Measurements from ENCODE around the gene MMS19. TPM values are rescaled to one million over a fixed set of nuclear protein-coding genes. Genes with fewer than 3 reads are reported as not detected.
A peak's percentile ranks its signal among the peaks of the same experiment; 100 is the strongest.

The MMS19 gene
- total RNA-seq, 1 donor from 2014 or later, result 37.7 TPM

DNA sequence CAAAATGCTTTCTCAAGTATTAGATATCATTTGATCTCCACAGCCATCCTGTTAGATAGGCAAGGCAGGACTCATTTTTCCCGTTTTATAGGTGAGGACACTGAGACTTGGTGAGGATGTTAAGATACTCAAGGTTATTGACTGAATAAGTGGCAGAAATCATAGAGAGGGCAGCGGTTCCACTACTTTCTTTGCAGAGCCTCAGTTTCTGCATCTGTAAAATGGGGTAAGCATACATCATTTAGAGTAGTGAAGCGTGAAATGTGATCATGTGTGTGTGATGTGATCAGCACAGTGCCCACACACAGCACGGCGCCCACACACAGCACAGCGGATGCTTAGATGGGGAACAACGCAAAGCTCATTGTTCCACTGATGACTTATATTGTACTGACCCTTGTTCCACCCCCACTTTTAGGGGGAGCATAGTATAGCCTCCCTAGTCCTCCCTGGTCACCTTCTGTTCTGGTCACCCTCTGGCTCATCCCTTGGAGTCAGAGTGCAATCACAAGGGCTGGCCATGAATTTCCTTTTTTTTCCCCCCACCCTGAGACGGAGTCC, 11.0 kb upstream of the MMS19 start:
- intact Hi-C loops (cut with DNase I), result no loop called here
- ATAC-seq (no peak), DNase-seq (ENCODE audit: missing footprints) (no peak)

DNA sequence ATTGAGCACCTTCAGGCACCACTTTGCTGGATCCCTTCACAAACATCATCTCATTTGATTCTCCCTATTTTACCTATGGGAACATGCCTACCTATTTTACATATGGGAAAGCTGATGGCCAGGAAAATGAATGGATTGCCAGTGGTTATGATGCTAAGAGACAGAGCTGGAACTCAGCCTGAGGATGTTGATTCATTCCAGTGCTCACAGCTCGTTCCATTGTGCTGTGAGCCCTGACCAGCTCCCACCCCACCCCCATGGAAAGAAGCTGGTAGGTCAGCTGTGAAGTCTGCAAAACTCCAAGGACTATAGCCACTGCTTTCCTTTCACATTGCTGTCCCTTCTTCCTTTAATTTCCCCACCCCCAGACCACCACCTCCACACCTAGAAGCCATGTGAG, 10.1 kb upstream of the MMS19 start:
- intact Hi-C loops (cut with DNase I), result no loop called here
- DNase-seq (ENCODE audit: missing footprints) (no peak), ATAC-seq (no peak)

DNA sequence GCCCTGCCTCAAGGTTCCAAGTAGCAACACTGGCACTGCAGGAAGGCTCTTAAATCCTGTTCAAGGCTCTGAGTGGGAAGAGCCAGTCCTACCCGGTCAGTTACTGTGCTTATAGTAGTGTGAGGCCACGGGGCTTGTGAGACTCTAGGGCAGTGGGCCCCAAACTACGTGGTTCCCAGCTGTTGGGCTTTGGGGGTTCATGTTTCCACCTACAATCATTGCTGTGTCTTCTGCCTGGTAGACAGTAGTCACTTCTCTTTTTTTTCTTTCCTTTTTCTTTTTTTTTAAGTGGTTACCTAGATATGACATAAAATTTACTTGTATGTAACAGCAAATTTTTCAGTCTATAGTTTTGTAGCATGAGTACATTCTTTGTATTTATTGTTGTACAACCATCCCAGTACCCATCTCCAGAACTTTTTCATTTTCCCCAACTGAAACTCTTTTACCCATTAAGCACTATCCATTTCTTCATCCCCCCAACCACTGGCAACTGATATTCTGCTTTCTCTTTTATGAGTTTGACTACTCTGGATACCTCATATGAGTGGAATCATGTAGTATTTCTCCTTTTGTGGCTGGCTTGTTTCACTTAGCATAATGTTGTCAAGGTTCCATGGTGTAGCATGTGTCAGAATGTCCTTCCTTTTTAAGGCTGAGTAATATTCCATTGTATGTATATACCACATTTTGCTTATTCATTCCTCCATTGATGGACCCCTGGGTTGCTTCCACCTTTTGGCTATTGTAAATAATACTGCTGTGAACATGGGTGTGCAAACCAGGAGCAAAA, 8.2 kb upstream of the MMS19 start:
- intact Hi-C loops (cut with DNase I), result no loop called here
- DNase-seq (ENCODE audit: missing footprints), result no peak
- ATAC-seq, result no peak

DNA sequence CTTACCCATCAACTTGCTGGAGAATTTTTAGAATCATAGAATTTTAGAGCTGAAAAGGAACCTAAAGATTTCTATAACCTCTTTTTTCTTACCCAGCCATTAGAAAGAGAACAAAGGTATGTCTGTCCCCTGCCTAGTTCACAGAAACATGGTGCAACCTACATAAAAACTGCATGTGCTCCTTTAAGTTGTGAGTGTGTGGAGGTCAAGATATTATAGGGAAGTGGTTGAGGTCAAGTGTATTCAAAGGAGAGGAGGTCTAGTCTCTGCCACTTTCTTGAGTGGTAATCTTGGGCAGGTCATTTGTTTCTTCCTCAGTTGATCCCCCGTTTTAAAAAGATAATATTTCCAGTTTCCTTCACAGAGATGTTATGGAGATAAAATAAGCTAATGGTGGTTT, 6.9 kb upstream of the MMS19 start:
- intact Hi-C loops (cut with DNase I), result no loop called here

DNA sequence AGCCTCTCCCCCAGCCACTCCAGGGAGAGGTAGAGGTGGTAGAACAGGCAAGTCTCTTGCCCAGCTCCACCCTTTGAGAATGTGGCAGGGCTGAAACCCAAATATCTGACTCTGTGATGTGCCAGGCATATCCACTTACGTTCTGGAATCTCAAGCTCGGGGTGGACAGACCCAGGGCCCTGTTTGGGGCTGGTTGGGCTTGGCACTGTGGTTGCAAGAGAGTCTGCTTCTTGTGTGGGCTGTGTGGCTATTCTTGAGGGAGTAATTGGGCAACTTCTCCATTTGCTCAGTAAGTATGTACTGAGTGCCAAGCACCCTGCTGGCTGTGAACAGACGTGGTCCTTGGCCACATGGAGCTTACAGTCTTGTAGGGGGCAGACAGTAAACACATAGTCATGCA, 5.2 kb upstream of the MMS19 start:
- no peak for DNase-seq (ENCODE audit: missing footprints)
- peak; percentile 26 for ATAC-seq
- intact Hi-C loops (cut with DNase I), result no loop called here

More for the DNA sequence above, 6.9 kb upstream of the MMS19 start:
- no peak for ATAC-seq
- DNase-seq (ENCODE audit: missing footprints), result no peak

DNA sequence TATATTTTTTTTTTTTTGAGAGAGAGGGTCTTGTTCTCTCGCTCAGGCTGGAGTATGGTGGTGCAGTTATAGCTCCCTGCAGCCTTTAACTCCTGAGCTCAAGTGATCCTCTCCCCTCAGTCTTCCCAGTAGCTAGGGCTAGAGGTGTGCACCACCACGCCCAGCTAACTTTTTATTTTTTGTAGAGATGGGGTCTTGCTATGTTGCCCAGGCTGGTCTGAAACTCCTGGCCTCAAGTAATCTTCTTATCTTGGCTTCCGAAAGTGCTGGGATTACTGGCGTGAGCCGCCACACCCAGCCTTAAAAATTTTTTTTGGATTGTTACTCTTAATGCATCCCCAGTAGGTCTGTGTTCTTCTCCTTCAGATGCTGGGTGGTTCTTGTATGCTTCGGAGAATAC, 4.7 kb upstream of the MMS19 start:
- DNase-seq (ENCODE audit: missing footprints), result no peak
- intact Hi-C loops (cut with DNase I), result no loop called here
- no peak for ATAC-seq

DNA sequence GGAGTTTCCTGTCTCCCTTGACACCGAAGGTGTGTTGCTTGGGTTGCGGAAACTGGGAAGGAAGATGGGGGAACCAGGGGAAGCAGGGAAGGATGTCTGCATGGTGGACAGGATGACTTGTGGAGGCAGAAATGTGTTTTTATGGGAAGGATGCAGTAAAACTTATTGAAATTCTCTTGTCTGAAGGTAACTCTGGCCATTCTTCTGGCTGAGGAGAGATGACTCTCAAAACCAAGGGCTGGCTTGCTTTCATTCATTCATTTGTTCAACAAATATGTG, 2.0 kb upstream of the MMS19 start:
- DNase-seq (ENCODE audit: missing footprints), result no peak
- intact Hi-C loops (cut with DNase I), result no loop called here
- ATAC-seq, result no peak

DNA sequence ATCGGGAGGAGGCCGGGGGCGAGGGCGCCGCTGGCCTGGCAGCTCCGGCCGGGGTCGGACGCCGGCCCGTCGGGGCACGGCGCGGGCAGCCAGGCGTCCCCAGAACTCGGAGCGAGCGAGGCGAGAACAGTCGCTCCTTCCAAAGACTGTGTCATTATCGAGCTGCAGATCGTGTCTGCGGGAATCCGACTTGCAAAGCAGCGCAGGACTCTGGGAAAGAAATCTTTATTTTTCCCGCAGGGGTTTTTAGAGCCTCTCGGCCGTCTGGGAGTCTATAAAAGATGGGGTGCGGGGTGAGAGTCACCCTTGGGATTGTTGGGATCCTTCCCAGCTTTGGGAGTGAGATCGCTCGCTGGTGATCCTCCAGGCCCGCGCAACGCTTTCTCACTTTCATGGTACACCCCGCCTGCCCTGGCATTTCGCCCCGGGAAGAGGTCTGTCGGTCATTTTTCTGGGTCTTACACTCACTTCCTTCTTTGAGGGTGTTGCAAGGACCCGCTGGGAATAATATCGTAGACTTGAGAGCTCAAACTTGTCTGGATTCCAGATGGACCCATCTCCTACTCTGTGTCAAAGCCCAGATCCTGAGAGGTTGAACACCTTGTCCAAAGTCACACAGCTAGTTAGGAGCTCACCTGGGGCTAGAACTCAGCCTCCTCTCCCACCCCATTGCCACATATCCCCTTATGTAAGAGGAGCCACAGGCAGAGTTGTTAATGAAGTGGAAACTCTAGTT, 1.5 kb upstream of the MMS19 start:
- ATAC-seq, result no peak
- peak; percentile 89 for DNase-seq (ENCODE audit: missing footprints)
- intact Hi-C loops (cut with DNase I), result loop anchor here (5.0 kb wide), 3 partner anchors 37 to 72 kb away; partner anchors contain the start of gene PGAM1

DNA sequence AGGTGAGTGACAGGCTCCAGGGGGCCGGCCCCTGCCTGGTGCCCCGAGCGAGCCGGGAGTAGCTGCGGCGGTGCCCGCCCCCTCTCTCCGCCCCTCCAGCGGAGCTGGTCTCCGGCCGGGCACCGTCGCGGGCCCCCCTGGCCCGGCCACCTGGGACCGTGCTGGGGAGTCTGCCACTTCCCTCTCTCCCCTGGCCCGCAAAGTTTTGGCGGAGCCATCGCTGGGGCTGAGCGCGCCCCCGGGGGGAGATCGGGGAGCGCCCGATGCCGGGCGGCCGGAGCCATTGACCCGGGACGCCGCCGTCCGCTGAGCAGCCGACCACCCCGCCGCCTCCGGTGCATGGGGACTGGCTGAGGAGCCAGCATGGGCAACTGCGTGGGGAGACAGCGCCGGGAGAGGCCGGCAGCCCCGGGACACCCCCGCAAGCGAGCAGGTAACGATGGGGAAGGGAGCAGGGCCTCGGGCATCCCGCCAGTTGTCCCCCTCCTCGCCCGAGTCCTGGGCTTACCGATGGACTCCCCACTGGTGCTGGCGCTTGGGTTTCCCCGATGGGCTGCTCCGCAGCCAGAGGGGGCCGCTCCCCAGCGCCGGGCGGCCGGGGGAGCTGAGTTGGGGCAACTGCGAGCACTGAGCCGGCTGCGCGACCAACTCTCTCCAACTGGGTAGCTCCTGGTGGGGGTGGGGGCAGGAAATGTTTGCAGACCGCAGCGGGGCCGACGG, 779 bp upstream of the MMS19 start, which contains the start of gene UBTD1:
Gene UBTD1, plus strand, starts transcription at position 84 of the 720 bp plus-strand sequence. Its CDS starts 280 bp downstream, at position 364.
- ATAC-seq (peak; percentile 6), DNase-seq (ENCODE audit: missing footprints) (peak; percentile 80)
- intact Hi-C loops (cut with DNase I), result loop anchor here (5.0 kb wide), 3 partner anchors 37 to 72 kb away; partner anchors contain the start of gene PGAM1

DNA sequence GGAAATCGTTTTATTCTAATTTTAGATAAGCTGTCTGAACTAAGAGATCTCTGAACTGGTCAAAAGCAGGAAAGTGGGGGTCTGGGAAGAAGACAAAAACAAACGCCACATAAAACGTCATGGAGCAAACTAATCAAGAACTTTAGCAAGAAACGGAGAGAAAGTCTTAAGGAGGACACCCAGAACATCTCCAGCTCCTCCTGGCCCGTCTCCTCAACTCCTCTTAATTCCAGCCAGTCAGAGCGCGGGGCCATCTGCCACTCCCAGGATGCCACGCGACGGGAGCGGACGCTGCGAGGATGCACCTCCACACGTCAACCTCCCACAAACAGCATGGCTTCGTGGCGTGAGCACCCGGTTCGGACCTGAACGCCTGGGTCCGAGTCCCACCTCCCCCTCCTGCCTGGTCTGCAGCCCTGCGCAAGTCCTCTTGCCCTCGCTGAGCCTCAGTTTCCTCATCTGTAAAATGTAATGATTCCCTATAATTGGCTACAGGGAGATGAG, 598 bp downstream of the MMS19 start:
- peak; percentile 49 for ATAC-seq
- DNase-seq (ENCODE audit: missing footprints), result peak; percentile 91
- intact Hi-C loops (cut with DNase I), result loop anchor here (5.0 kb wide), 3 partner anchors 35 to 70 kb away; partner anchors contain the start of gene PGAM1

DNA sequence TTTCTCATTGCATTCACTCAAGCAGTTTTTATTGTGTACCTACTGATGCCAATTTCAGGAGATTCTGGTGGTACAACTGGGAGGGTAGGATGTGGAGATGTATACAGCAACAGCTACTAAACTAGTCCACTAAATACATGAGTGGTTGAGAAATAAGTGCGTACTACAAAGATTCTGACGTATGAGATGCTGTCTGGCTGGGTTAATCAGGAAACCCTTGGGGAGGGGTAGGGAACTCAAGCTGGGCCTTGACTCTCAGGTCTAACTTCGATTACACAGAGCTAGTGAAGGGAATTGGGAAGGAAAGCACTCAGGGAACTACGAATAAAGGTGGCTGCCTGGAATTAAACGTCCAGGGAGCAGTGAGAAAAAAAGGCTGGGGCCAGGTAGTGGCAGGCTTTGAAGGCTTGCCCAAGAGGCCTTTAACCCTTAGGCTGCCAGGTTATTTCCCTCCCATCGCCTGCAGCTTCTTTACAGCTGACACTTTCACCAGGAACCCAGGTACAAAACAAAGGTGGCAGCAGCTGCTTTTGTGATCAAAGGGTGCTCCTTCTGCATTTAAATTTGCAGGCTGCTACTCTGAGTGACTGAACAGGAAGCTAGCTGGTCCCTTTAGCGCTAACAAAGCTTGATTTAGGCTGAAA, 3.2 kb downstream of the MMS19 start:
- ATAC-seq, result no peak
- intact Hi-C loops (cut with DNase I), result loop anchor here (5.0 kb wide), 3 partner anchors 33 to 68 kb away; partner anchors contain the start of gene PGAM1

DNA sequence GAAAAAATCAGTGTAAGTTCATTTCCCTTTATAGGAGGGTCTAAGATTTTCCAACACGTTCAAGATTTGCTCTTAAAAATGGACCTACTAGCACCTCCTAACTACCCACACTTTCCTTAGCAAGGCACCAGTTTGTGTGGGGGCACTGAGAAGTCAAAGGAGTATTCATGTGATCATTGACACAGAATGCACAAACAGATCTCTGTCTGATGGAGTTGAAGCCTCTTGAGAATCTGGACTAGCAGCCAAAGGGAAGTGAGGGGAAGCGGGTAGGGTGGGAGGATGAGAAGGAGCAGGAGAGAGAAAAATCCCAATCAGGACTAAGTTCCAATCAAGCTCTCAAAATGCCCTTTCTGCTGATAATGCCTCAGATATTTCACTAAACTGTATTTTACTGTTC, 4.1 kb downstream of the MMS19 start:
- DNase-seq (ENCODE audit: missing footprints), result no peak
- ATAC-seq, result no peak
- intact Hi-C loops (cut with DNase I), result no loop called here

More for the DNA sequence above, 3.2 kb downstream of the MMS19 start:
- DNase-seq (ENCODE audit: missing footprints), result no peak

DNA sequence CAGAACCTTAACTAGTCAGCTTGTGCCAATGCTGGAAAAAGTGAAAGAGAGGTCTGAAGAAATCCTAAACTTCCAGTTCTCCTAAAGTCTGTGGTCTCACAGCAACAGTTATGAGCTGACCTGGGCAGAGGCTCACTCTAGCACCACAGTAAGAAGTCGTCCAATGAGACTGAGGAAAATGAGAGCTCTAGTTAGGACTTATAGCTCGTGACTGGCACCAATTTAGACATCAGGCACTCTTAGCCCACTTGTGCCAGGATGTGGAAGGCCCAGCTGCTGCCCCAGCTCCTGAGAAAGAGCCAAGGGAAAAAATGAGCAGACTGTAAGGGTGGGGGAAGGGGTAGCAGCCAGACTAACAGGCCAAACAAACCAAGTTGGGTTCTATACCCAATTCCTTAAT, 7.6 kb downstream of the MMS19 start:
- DNase-seq (ENCODE audit: missing footprints) (no peak), ATAC-seq (peak; percentile 79)
- intact Hi-C loops (cut with DNase I), result no loop called here

DNA sequence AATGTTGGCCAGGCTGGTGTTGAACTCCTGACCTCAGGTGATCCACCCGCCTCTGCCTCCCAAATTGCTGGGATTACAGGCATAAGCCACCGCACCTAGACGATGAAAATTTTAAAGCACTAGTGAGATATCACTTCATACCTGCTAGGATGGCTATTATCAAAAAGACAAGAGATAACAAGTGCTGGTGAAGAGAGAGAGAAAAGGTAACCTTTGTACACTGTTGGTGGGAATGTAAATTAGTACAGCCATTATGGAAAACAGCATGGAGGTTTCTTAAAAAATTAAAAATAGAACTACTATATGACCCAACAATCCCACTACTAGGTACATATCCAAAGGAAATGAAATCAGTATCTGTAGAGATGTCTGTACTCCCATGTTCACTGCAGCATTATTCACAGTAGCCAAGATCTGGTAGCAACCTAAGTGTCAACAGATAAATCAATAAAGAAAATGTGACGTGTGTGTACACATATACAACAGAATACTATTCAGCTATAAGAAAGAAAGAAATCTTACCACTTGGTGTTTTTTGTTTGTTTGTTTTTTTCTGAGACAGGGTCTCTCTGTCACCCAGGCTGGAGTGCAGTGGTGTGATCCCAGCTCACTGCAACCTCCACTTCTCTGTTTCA, 12.5 kb downstream of the MMS19 start:
- ATAC-seq (no peak), DNase-seq (ENCODE audit: missing footprints) (no peak)
- intact Hi-C loops (cut with DNase I), result no loop called here

DNA sequence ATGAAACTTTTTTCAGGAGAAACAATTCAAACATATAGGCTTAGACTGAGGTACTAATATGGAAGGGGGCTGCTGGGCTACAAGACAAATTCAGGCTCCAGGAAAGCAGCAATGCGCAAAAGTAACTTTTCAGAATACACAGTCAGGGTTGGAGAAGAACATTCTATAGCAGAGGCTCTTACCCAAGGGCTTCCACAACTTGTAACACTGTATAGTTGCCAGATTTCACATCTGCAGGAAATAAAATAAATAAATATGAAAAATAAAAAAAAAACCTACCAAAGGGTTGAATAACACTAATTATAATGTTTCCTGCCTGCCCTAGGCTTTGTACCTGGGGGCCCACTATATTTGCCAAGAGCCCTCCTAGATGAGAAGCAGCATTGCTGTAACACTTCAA, 14.3 kb downstream of the MMS19 start:
- ATAC-seq, result no peak
- no peak for DNase-seq (ENCODE audit: missing footprints)
- intact Hi-C loops (cut with DNase I), result no loop called here

DNA sequence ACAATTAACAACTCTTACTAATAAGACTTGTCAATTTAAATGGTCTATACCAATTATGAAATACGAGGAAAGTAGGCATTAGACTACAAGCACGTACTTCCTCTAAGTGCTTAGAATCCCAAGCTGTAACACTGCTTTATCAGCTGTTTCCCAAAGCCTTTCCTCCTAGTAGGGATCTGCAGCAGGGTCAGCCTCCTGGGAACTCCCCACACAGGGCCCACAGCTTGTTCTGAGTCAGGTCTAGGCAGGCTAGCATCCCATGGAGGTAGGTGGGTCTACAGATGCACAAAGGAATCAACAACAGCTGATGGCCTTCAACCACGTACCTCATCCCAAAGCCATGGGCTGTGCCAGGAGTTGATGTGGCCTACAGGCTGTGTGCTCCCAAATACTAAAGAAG, 14.7 kb downstream of the MMS19 start:
- intact Hi-C loops (cut with DNase I), result no loop called here
- ATAC-seq (no peak), DNase-seq (ENCODE audit: missing footprints) (no peak)

DNA sequence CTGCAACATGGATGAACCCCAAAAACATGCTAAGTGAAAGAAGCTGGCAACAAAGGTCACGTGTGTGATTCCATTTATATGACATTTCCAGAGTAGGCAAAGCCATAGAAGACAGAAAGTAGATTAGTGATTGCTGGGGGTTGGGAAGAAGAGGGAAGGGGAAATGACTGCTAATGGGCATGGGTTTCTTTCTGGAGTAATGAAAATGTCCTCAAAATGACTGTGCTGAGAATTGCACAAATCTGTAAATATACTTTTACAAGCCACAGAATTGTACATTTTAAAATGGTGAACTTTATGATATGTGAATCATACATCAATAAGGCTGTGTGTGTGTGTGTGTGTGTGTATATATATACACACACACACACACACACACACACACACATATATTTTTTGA, 15.8 kb downstream of the MMS19 start:
- intact Hi-C loops (cut with DNase I), result no loop called here
- ATAC-seq (no peak), DNase-seq (ENCODE audit: missing footprints) (no peak)

DNA sequence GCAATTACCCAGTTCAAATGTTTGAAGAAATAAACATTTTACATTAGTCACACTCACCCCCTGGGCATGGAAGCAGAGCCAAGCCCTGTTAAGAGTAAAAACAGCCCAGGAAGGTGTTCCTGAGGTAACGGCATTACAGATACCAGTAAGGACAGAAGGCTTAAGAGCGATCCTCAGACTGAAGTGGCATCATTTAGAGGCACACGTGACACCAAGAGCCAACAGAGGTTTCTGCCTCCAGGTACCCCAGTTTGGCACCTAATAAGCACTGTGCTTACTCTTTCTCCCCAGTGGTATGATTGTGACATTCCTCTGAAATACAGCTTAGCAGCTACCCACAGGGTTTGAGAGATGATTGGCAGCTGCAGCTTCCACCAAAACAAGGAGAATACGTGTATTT, 17.2 kb downstream of the MMS19 start:
- DNase-seq (ENCODE audit: missing footprints) (no peak), ATAC-seq (no peak)
- intact Hi-C loops (cut with DNase I), result no loop called here
